ENCODE measurements around the gene CAVIN3. TPM values are rescaled to one million over a fixed set of nuclear protein-coding genes. Genes with fewer than 3 reads are reported as not detected.

CAVIN3 gene
- polyA plus RNA-seq, 1 donor (not counting 4 experiments of a cell fraction or from before 2014, with no cell fraction given), result 30.1 TPM

DNA sequence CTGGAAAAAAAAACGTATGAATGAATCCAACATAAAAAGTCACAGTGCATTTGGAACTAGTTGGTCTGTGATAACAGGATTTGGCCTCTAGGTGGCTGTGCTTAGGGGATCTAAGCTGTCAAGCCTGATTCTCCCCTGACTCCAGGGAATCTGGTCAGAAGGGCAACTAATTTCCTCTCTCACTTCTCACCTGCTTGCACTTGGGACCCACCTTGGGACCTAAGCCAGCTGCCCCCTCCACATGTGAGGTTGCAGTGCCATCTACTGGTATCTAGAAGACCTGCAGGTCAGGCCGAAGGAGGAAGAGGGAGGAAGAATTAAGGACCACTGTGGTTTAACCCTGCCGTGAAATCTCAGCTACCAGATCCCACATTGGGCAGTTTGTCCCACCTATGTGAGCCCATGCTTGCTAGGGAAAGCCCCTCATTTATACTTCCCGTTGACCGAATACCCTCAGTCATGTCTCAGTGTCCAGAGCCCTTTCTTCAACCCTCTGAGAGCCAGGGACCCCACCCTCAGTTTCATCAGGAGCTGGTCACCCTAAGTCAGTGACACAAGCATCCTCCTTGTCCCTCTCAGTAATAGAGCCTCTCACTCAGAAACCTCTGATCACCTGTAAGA, 33.2 kb upstream of the CAVIN3 start:
- Histone ChIP-seq H3K4me1 (ENCODE audit: control insufficient read depth, extremely low read depth, insufficient read depth, low read length) (peaks cover 6% of the 10 kb centered on the region), H3K36me3 (ENCODE audit: control insufficient read depth in 2 of 2, extremely low read depth in 1 of 2, insufficient read depth in 2 of 2, low read length in 2 of 2) (no peaks in the 10 kb centered on the region), H4K20me1 (ENCODE audit: control insufficient read depth, extremely low read depth, insufficient read depth, low read length) (no peaks in the 10 kb centered on the region), H3K9me3 (ENCODE audit: control insufficient read depth, low read depth, low read length) (no peaks in the 10 kb centered on the region), H2AFZ (ENCODE audit: control insufficient read depth, low read length) (peak overlapping the region; percentile 33), H3K4me3 (ENCODE audit: control insufficient read depth in 2 of 3, extremely low read depth in 1 of 3, insufficient read depth in 2 of 3, low read depth in 1 of 3, low read length in 3 of 3) (no peak overlapping the region), H3K9ac (ENCODE audit: control insufficient read depth, extremely low read depth, insufficient read depth, low read length) (no peak overlapping the region), H3K4me2 (ENCODE audit: control insufficient read depth, extremely low read depth, insufficient read depth, low read depth, low read length) (no peak overlapping the region), H3K27ac (ENCODE audit: control insufficient read depth, insufficient read depth, low read length) (no peak overlapping the region), H3K9me1 (ENCODE audit: control insufficient read depth, extremely low read depth, insufficient read depth, low read length) (no peaks in the 10 kb centered on the region), H3K79me2 (ENCODE audit: control insufficient read depth, insufficient read depth, low read length) (no peaks in the 10 kb centered on the region), H3K27me3 (ENCODE audit: control insufficient read depth, extremely low read depth, insufficient read depth, low read length) (no peaks in the 10 kb centered on the region)
- no peak for TF ChIP-seq EZH2 (IDR thresholded peaks at IDR 0.05; ENCODE audit: low read length)
- peak; percentile 93 to 99 (median 94) for TF ChIP-seq CTCF (optimal IDR thresholded peaks at IDR 0.05 in 1 of 3, IDR thresholded peaks at IDR 0.05 in 1 of 3, conservative IDR thresholded peaks at IDR 0.05 in 1 of 3; ENCODE audit: extremely low read depth in 1 of 3, insufficient read depth in 2 of 3, low read length in 3 of 3)
- dilution Hi-C loops (cut with MboI; ENCODE audit: extremely low pct_ligation_motif_present, low sequenced_read_pairs), result no loop called here
- DNase-seq (ENCODE audit: low read depth, low spot score) (peak; percentile 66), FAIRE-seq (peak; percentile 17)

DNA sequence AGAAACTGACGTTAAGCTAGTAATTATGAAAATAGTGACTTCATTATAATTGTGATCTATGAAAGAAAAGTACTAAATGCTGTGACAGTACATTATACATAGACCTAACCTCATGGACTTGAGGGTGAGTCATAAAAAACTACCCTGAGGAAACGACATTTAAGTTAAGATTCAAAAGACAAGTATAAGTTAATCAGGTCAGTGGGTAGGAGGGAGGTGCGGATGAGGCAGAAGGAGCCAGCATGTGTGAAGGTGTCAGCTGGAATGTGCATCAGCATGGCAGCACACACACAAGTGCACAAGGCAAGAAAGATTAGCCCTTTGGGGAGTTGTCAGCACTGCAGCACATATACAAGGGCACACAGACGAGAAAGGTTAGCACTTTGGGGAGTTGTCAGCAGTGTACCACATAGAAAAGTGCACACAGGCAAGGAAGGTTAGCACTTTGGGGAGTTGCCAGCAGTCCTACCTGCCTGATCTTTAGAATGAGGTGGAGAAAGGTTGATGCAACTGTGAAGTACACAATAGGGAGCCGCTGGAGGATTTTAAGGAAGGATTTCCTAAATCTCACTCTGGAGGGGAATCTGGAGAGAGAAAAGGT, 31.6 kb upstream of the CAVIN3 start:
- no peak overlapping the region for H3K9ac ChIP-seq (ENCODE audit: control insufficient read depth, extremely low read depth, insufficient read depth, low read length)
- FAIRE-seq, result no peak
- TF ChIP-seq EZH2 (IDR thresholded peaks at IDR 0.05; ENCODE audit: low read length) (no peak), CTCF (optimal IDR thresholded peaks at IDR 0.05 in 1 of 3, IDR thresholded peaks at IDR 0.05 in 1 of 3, conservative IDR thresholded peaks at IDR 0.05 in 1 of 3; ENCODE audit: extremely low read depth in 1 of 3, insufficient read depth in 2 of 3, low read length in 3 of 3) (no peak)
- no peak overlapping the region for H3K4me2 ChIP-seq (ENCODE audit: control insufficient read depth, extremely low read depth, insufficient read depth, low read depth, low read length)
- no peak overlapping the region for H2AFZ ChIP-seq (ENCODE audit: control insufficient read depth, low read length)
- DNase-seq (ENCODE audit: low read depth, low spot score), result no peak
- no peaks in the 10 kb centered on the region for H3K79me2 ChIP-seq (ENCODE audit: control insufficient read depth, insufficient read depth, low read length)
- peaks cover under 1% of the 10 kb centered on the region for H3K4me1 ChIP-seq (ENCODE audit: control insufficient read depth, extremely low read depth, insufficient read depth, low read length)
- no peaks in the 10 kb centered on the region for H4K20me1 ChIP-seq (ENCODE audit: control insufficient read depth, extremely low read depth, insufficient read depth, low read length)
- no peak overlapping the region for H3K4me3 ChIP-seq (ENCODE audit: control insufficient read depth in 2 of 3, extremely low read depth in 1 of 3, insufficient read depth in 2 of 3, low read depth in 1 of 3, low read length in 3 of 3)
- no peaks in the 10 kb centered on the region for H3K9me3 ChIP-seq (ENCODE audit: control insufficient read depth, low read depth, low read length)
- no peak overlapping the region for H3K27ac ChIP-seq (ENCODE audit: control insufficient read depth, insufficient read depth, low read length)
- H3K9me1 ChIP-seq (ENCODE audit: control insufficient read depth, extremely low read depth, insufficient read depth, low read length), result no peaks in the 10 kb centered on the region
- dilution Hi-C loops (cut with MboI; ENCODE audit: extremely low pct_ligation_motif_present, low sequenced_read_pairs), result no loop called here
- H3K27me3 ChIP-seq (ENCODE audit: control insufficient read depth, extremely low read depth, insufficient read depth, low read length), result no peaks in the 10 kb centered on the region
- H3K36me3 ChIP-seq (ENCODE audit: control insufficient read depth in 2 of 2, extremely low read depth in 1 of 2, insufficient read depth in 2 of 2, low read length in 2 of 2), result no peaks in the 10 kb centered on the region
